Kidney (tissue), 14 donors: Measurements from ENCODE around the gene AADACL3. TPM values are rescaled to one million over a fixed set of nuclear protein-coding genes. Genes with fewer than 3 reads are reported as not detected.
"Not testable (repeated sequence)": the region's sequence is repeated elsewhere in the genome, so short reads cannot be mapped to it uniquely, and the experiment has no call there.

Source experiments
- DNase-seq, 5 donors: peaks; one replicate each; pipeline ENCODE4 v3.0.0-alpha.2; 2013 to 2020
- FAIRE-seq: peaks from 2 replicates; lab custom pipeline; 2012; peaks lifted over from hg19 to GRCh38; lab: Jason Lieb, UNC
- H3K27ac ChIP-seq, 2 donors: one replicate each; pipeline ENCODE4 v1.7.0; 2013; ENCODE audit warnings: low read depth in 2 of 2, low read length in 2 of 2, inconsistent platforms in 1 of 2
- H3K27me3 ChIP-seq: one replicate; pipeline ENCODE4 v1.7.1; 2013; ENCODE audit warnings: low read length, inconsistent platforms; ENCODE audit not compliant: control insufficient read depth, insufficient read depth
- H3K36me3 ChIP-seq, 3 donors: one replicate each; pipeline versions ENCODE4 v1.7.0 to v1.7.1; 2013; ENCODE audit warnings: low read length in 3 of 3, control low read depth in 1 of 3, inconsistent platforms in 1 of 3; ENCODE audit not compliant: insufficient read depth in 3 of 3, control insufficient read depth in 2 of 3
- H3K4me1 ChIP-seq, 3 donors: one replicate each; pipeline versions ENCODE4 v1.7.0 to v1.7.1; 2013; ENCODE audit warnings: low read length in 3 of 3, inconsistent platforms in 1 of 3, low read depth in 1 of 3; ENCODE audit not compliant: control insufficient read depth in 2 of 3, insufficient read depth in 2 of 3
- H3K4me3 ChIP-seq, 3 donors: one replicate each; pipeline versions ENCODE4 v1.7.0 to v1.8.1; 2013; ENCODE audit warnings: low read length in 3 of 3, control low read depth in 1 of 3, inconsistent platforms in 1 of 3
- H3K9ac ChIP-seq, 3 donors: one replicate each; pipeline versions ENCODE4 v1.7.0 to v1.7.1; 2013; ENCODE audit warnings: low read length in 3 of 3, control low read depth in 1 of 3, inconsistent platforms in 1 of 3
- H3K9me3 ChIP-seq, 3 donors: one replicate each; pipeline versions ENCODE4 v1.7.0 to v1.7.1; 2013; ENCODE audit warnings: low read length in 3 of 3, control low read depth in 1 of 3, inconsistent platforms in 1 of 3; ENCODE audit not compliant: control insufficient read depth in 2 of 3, insufficient read depth in 1 of 3
- intact Hi-C: fragments of 100-400 bp; cut with DNase I; formaldehyde crosslinking; loops from one replicate; pipeline ENCODE4 v1.11.1; 2022
- polyA plus RNA-seq: library from polyadenylated mRNA; stranded (reverse); fragments of 350-450 nt; fragmentation: Illumina TruSeq; extraction: RNeasy Lipid Tissue Mini Kit (QIAGEN cat#74804); gene quantifications from one replicate; pipeline ENCODE4 v1.2.3, GENCODE V29; 2014; ENCODE audit warnings: low read depth, low replicate concordance; ENCODE audit not compliant: insufficient read depth
- total RNA-seq: library from RNA; stranded (reverse); fragmentation: NEBNext Ultra II Directional; extraction: Animal tissue kit (Norgen Biotek cat#: 25700); gene quantifications from one replicate; pipeline ENCODE4 v1.2.1, GENCODE V29; 2021
- TF ChIP-seq, protein P1 (sequence below): IDR thresholded peaks from 3 replicates; pipeline ENCODE4 v1.5.1; 2012; ENCODE audit warnings: mild to moderate bottlenecking, moderate library complexity, borderline replicate concordance; ENCODE audit not compliant: insufficient read depth; ENCODE audit errors: extremely low read depth
- donor health status: control.
- donor health status: control.
- donor health status: control.
- donor health status: control.
- donor health status: control.
- donor health status: DM: yes; HTN: yes; CAD: no.
- donor health status: Normal renal cell carcinoma (clear cell type).

The AADACL3 gene
- total and polyA plus RNA-seq, 2 donors from 2014 or later = not detected

DNA sequence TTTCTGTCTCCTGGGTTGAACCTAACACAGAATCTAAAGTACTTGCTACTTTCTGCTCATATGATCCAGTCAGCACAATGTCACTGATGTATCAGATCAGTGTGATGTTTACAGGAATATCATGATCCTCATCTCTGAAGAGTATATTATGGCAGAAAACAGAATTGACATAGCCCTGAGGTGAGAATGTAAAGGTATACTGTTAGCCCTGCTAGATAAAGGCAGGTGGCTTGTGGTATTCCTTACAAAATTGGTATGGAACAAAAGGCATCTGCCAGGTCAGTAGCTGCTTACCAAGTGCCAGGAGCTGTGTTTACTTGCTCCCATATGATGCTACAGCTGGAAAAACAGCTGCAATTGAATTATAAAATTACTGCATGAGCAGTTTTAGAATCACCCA is 41.6 kb upstream of the AADACL3 start:
- DNase-seq (no peak), FAIRE-seq (no peak)
- H3K4me3 ChIP-seq = no peak overlapping the region
- no peaks in the 10 kb centered on the region for H3K4me1 ChIP-seq
- no peaks in the 10 kb centered on the region for H3K27me3 ChIP-seq
- TF ChIP-seq, protein P1, sequence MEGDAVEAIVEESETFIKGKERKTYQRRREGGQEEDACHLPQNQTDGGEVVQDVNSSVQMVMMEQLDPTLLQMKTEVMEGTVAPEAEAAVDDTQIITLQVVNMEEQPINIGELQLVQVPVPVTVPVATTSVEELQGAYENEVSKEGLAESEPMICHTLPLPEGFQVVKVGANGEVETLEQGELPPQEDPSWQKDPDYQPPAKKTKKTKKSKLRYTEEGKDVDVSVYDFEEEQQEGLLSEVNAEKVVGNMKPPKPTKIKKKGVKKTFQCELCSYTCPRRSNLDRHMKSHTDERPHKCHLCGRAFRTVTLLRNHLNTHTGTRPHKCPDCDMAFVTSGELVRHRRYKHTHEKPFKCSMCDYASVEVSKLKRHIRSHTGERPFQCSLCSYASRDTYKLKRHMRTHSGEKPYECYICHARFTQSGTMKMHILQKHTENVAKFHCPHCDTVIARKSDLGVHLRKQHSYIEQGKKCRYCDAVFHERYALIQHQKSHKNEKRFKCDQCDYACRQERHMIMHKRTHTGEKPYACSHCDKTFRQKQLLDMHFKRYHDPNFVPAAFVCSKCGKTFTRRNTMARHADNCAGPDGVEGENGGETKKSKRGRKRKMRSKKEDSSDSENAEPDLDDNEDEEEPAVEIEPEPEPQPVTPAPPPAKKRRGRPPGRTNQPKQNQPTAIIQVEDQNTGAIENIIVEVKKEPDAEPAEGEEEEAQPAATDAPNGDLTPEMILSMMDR = no peak
- no peak overlapping the region for H3K27ac ChIP-seq
- H3K36me3 ChIP-seq = no peaks in the 10 kb centered on the region
- H3K9me3 ChIP-seq = no peaks in the 10 kb centered on the region
- intact Hi-C loops = no loop called here
- no peak overlapping the region for H3K9ac ChIP-seq

DNA sequence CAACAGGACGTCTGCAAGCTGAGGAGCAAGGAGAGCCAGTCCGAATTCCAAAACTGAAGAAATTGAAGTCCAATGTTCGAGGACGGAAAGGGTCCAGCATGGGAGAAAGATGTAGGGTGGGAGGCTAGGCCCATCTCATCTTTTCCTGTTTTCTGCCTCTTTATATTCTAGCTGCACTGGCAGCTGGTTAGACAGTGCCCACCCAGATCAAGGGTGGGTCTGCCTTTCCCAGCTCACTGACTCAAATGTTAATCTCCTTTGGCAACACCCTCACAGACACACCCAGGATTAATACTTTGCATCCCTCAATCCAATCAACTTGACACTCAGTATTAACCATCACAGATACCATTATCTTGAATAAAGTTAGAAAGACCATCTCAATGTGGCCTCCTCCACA is 39.8 kb upstream of the AADACL3 start:
- H3K4me3 ChIP-seq, H3K27ac ChIP-seq, H3K27me3 ChIP-seq, DNase-seq, intact Hi-C loops, H3K36me3 ChIP-seq, FAIRE-seq, H3K9ac ChIP-seq, H3K4me1 ChIP-seq, H3K9me3 ChIP-seq: not testable (repeated sequence)

DNA sequence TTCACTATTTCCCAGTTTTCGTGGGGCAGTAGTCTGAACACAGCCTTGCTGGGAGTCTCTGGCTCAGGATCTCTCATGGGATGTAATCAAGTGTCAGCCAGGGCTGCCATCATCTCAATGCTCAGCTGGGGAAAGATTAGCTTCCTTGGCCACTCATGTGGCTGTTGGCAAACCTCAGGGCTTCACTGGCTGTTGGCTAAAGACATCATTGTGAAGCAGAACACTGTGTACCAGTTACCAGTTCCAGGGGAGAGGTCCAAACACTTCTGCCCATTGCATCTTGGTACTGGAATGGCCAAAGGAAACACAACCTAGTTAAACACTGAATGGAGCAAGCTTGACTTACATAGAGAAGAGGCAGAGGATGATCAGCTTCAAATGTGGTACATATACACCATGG is 38.3 kb upstream of the AADACL3 start:
- H3K27ac ChIP-seq = no peak overlapping the region
- no peak for FAIRE-seq
- no peak overlapping the region for H3K4me3 ChIP-seq
- H3K9me3 ChIP-seq = no peaks in the 10 kb centered on the region
- H3K4me1 ChIP-seq = no peaks in the 10 kb centered on the region
- no peak overlapping the region for H3K9ac ChIP-seq
- intact Hi-C loops = no loop called here
- TF ChIP-seq, protein P1 = no peak
- no peaks in the 10 kb centered on the region for H3K27me3 ChIP-seq
- DNase-seq = no peak
- H3K36me3 ChIP-seq = no peaks in the 10 kb centered on the region

DNA sequence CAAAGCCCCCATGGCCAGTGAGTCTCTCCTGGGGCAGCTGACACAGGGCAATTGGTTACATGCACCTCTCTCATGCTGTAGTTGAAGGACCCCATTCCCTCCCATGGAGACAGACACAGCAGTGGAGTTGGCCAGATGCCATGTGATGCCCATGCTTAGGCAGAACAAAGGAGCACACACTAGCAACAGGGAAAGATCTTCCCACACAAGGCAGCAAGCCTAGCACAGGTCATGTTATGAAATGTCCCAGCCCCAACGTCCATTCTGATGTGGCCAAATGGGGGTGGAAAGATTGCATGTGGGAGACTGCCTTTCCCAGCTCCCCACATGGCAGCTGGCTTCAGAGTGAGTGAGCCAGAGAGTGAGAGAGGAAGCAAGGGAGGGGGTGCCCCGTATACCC is 37.6 kb upstream of the AADACL3 start:
- DNase-seq = no peak
- Histone ChIP-seq H3K27ac (no peak overlapping the region), H3K4me1 (no peaks in the 10 kb centered on the region), H3K9me3 (no peaks in the 10 kb centered on the region), H3K36me3 (no peaks in the 10 kb centered on the region), H3K27me3 (no peaks in the 10 kb centered on the region), H3K4me3 (no peak overlapping the region), H3K9ac (no peak overlapping the region)
- no peak for FAIRE-seq
- intact Hi-C loops = no loop called here
- TF ChIP-seq, protein P1 = no peak
